Ishikawa (cell line): Measurements from ENCODE around the gene STAC3.

Source experiments
- CEBPB ChIP-seq: IDR thresholded peaks from 2 replicates; pipeline ENCODE4 v1.6.1; 2012
- CREB1 ChIP-seq: IDR thresholded peaks from 2 replicates; pipeline ENCODE4 v1.6.1; 2012; ENCODE audit warnings: low read depth
- EGR1 ChIP-seq: IDR thresholded peaks from 2 replicates; pipeline ENCODE4 v1.6.1; 2012
- EP300 ChIP-seq: IDR thresholded peaks from 2 replicates; pipeline ENCODE4 v1.6.1; 2012; ENCODE audit warnings: borderline replicate concordance
- FOXM1 ChIP-seq: IDR thresholded peaks from 2 replicates; pipeline ENCODE4 v1.6.1; 2012; ENCODE audit warnings: low read depth, borderline replicate concordance
- MAX ChIP-seq: IDR thresholded peaks from 2 replicates; pipeline ENCODE4 v1.6.1; 2012
- NFIC ChIP-seq: IDR thresholded peaks from 2 replicates; pipeline ENCODE4 v1.6.1; 2012
- RAD21 ChIP-seq: IDR thresholded peaks from 2 replicates; pipeline ENCODE4 v1.6.1; 2012; ENCODE audit warnings: low read depth
- REST ChIP-seq: IDR thresholded peaks from 2 replicates; pipeline ENCODE4 v1.6.1; 2012; ENCODE audit warnings: low read depth, mild to moderate bottlenecking
- TAF1 ChIP-seq: IDR thresholded peaks from 2 replicates; pipeline ENCODE4 v1.6.1; 2012; ENCODE audit warnings: low read depth, mild to moderate bottlenecking
- TCF12 ChIP-seq: IDR thresholded peaks from 2 replicates; pipeline ENCODE4 v1.6.1; 2012; ENCODE audit warnings: low read depth
- TEAD4 ChIP-seq: IDR thresholded peaks from 2 replicates; pipeline ENCODE4 v1.6.1; 2012
- USF1 ChIP-seq: IDR thresholded peaks from 2 replicates; pipeline ENCODE4 v1.6.1; 2012
- YY1 ChIP-seq: IDR thresholded peaks from 2 replicates; pipeline ENCODE4 v1.6.1; 2012; ENCODE audit warnings: low read depth
- ZBTB7A ChIP-seq: IDR thresholded peaks from 2 replicates; pipeline ENCODE4 v1.6.1; 2012; ENCODE audit warnings: low read depth

Gene STAC3

GRCh38 chr12:57258977-57259970 is 8.3 kb upstream of the STAC3 start:
- TF ChIP-seq TEAD4 (no peak), CEBPB (no peak), CREB1 (no peak), EGR1 (no peak), YY1 (no peak), RAD21 (no peak), EP300 (no peak), TAF1 (no peak), TCF12 (no peak), NFIC (no peak), ZBTB7A (no peak)

GRCh38 chr12:57255916-57256315 is 4.9 kb upstream of the STAC3 start:
- TF ChIP-seq EP300 (no peak), MAX (no peak), ZBTB7A (no peak), EGR1 (no peak), CEBPB (no peak), CREB1 (no peak), FOXM1 (no peak), YY1 (no peak), USF1 (no peak), NFIC (no peak), TAF1 (no peak), TEAD4 (no peak), TCF12 (no peak), REST (no peak), RAD21 (no peak)

- TF ChIP-seq NFIC (no peak), REST (peak; percentile 72)
These were observed 3.7 kb upstream of the STAC3 start for GRCh38 chr12:57254506-57255280.

GRCh38 chr12:57250541-57250940 is 446 bp downstream of the STAC3 start:
- no peak for TF ChIP-seq EP300
- TF ChIP-seq RAD21: no peak
- no peak for TF ChIP-seq TAF1
- TF ChIP-seq CREB1: no peak
- TF ChIP-seq ZBTB7A: no peak
- TF ChIP-seq TEAD4: no peak
- TF ChIP-seq REST: no peak
- no peak for TF ChIP-seq EGR1
- TF ChIP-seq USF1: no peak
